GM23248 (cell line): ENCODE measurements around the gene SPPL2B.

Experiments
- EZH2 ChIP-seq: fragments of 200-600 bp; sonication (generic); IDR thresholded peaks from 2 replicates; pipeline ENCODE4 v1.6.1; 2018; ENCODE audit warnings: antibody characterized with exemption, mild to moderate bottlenecking; ENCODE audit not compliant: insufficient read depth, poor library complexity, severe bottlenecking
- EZH2phosphoT487 ChIP-seq: fragments of 200-600 bp; sonication (generic); IDR thresholded peaks from 2 replicates; pipeline ENCODE4 v1.6.1; 2018; ENCODE audit warnings: antibody characterized with exemption, moderate library complexity, mild to moderate bottlenecking, low read depth; ENCODE audit not compliant: insufficient read depth

GRCh38 chr19:2317300-2317699, 11.2 kb upstream of the SPPL2B start:
- TF ChIP-seq EZH2, result no peak
- TF ChIP-seq EZH2phosphoT487, result no peak
